ENCODE results near the gene SMPDL3A.

DNA sequence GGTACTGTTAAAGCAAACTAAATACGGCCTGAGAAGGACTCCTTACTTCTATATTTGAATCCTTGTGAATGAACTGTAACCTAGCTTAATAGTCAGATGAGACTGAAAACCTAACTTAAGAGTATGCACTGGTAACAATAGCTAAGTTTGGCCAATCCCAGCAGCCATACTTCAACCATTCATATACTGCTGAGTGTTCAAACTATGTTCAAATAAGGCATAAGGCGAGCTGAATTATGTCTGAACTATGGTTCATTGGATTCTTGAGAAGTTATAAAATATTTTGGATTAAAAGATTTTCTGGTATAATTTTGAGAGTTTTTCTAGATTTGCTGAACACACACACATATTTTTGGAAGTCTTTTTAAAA lies 2.2 kb downstream of the SMPDL3A start:
- TF ChIP-seq CTCF (conservative IDR thresholded peaks at IDR 0.05; ENCODE audit: low read depth, low read length) (no peak), EZH2 (IDR thresholded peaks at IDR 0.05; ENCODE audit: borderline replicate concordance, low read depth, low read length, poor library complexity, severe bottlenecking) (no peak)
